GM21367 (cell line): ENCODE data around the gene FAAP20.
"Not testable (repeated sequence)": the region's sequence is repeated elsewhere in the genome, so short reads cannot be mapped to it uniquely, and the experiment has no call there.

Experiments
- ATAC-seq: cut with Tn5 transposase; IDR thresholded peaks from one replicate; pipeline ENCODE4 v1.9.1; 2021; ENCODE audit not compliant: unreplicated experiment

The FAAP20 gene

GRCh38 chr1:2163205-2163604, 31.4 kb downstream of the FAAP20 start:
- no peak for ATAC-seq

DNA sequence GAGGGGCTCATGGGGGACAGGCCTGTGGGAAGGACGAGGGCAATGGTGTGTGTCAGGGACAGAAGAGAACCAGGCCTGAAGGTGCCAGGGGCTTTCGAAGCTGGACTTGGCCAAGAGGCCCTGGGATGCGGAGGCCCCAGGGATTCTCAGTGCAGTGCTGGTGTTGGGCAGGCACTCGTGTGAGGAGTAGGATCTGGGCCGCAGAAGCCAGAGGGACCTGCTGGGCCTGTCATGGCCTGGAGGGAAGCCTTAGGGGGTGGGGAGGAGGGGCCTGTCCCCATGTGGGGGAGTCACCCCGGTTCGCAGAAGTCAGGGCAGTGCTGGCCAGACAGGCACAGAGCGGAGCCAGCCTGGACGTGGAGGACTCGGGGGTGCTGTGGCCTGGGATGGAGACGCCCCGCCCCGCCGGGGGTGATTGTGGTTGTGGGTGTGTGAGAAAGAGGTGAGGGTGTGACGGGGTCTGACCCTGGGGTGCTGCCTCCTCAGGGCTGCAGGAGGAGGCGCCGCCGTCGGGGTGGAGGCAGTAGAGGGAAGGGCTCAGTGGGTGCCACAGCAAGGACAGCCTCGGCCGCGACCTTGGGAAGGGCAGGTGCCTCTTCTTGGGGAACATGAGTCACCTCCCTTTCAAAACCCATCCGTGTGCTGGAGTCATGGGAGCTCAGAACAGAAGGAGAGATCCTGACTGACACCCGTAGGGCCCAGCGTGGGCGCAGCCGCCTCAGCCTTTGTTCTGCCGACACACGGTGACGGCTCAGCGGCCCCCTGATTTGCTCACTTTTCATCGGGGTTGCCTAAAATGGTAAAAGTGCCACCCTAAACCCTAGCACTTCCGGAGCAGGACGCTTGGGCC, 33.9 kb downstream of the FAAP20 start:
- no peak for ATAC-seq

DNA sequence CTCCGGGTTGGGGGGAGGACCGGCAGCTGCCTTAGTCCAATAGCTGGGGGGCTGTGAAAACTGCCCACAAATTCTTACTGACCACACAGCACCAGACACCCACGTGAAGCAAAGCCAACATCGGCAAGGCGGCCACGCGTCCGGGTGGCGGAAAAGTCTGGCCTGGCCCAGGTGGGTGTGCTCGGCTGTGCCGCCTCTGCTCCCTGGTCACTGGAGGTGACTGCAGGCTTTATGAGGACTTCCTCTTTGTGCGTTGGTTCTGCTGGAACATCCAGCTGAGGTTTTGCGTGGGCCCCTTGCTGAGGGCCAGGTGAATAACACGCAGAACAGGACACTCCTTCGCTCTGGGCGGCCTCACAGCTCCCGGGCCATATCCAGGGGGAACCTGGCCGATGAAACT, 35.4 kb downstream of the FAAP20 start:
- no peak for ATAC-seq

DNA sequence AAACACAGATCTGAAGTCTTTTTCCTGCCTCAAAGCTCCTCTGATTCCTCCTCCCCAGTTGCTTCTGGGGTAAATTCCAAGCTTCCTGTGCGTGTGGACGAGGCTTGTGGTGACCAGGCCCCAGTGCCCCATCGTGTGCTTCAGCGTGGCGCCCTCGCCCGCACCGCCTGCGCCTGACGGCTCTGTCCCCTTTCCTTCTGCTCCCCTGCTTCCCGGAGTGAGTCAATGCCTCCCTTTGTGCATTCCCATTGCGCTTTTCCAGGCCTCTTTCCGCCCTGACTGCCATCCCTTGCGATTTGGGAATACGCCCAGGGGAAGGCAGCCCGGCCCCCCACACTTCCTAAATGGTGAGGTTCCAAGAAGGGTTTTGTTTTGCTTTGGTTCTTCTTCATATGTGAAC, 36.3 kb downstream of the FAAP20 start:
- no peak for ATAC-seq

GRCh38 chr1:2157856-2158255, 36.7 kb downstream of the FAAP20 start:
- no peak for ATAC-seq

DNA sequence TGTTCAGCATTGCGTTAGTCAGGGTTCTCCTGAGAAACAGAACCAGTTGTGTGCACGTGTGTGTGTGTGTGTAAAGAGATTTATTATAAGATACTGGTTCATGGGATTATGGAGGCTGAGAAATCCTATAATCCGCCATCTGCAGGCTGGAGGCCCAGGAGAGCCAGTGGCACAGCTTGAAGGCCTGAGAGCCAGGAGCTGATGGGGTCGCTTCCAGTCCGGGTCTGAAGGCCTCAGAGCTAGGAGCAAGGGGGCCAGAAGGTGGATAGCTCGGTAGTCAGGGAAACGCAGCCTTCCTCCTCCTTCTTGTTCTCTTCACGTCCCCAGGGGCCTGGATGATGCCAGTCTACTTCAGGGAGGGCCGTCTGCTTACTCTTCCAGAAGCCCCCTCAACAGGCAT, 37.7 kb downstream of the FAAP20 start:
- no peak for ATAC-seq

DNA sequence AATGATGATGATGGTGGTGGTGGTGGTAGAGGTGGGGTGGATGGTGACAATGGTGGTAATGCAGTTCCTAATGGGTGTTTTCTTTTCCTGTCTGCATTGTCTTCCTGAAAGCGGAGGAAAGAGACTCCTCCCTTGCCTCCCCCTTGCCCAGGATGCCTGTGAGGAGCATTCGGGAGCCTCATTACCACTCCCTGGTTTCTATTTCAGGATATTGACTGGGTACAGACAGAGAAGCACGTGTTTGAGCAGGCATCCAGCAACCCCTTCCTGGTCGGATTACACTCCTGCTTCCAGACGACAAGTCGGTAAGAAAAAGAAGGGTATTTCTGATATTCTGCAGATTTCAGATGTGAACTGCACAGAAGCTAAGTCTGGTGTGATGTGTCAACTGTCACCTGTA, 38.8 kb downstream of the FAAP20 start:
- no peak for ATAC-seq

DNA sequence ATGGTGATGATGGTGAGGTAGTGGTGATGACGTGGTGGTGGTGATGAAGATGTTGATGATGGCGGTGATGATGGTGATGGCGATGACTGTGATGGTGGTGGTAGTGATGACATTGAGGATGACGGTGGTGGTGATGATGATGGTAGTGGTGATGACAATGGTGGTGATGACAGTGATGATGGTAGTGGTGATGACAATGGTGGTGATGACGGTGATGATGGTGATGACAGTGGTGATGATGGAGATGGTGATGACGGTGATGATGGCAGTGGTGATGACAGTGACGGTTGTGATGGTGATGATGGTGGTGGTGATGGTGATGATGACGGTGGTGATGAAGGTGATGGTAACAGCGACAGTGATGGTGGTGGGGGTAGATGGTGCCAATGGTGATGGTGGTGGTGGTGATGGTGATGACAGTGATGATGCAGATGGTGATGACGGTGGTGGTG, 39.4 kb downstream of the FAAP20 start:
- no peak for ATAC-seq

- no peak for ATAC-seq
Observed at GRCh38 chr1:2154022-2154421, 40.5 kb downstream of the FAAP20 start.

GRCh38 chr1:2152954-2153353, 41.6 kb downstream of the FAAP20 start:
- no peak for ATAC-seq

DNA sequence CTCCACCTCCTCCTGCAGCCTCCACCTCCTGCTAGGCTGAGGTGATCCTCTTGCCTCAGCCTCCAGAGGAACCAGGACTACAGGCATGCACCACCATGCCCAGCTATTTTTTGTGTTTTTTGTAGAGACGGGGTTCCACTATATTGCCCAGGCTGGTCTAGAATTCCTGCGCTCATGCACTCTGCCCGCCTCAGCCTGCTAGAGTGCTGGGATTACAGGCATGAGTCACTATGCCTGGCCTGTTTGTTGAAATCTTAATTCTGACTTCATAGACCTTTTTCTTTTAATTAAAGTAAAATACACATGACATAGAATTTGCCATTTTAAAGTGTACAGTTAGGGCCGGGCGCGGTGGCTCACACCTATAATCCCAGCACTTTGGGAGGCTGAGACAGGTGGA, 42.7 kb downstream of the FAAP20 start:
- ATAC-seq: no peak

DNA sequence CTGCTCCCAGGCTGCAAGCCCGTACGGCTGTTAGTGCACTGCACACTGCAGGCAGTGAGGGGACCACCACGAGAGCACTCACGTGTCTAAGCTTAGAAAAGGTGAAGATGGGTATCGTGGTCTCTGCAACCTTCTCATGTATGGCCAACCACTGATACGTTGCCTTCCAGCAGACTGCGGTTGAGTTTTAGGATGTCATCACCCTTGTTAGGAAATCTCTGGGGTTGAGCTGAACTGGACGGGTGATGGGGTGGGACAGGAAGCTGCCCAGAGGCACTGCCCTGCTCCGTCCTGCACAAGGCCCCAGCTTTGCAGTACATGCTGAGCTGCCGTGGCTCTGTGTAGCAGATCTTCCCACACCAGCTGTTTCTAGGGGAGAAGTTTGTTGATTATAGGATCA, 43.3 kb downstream of the FAAP20 start:
- ATAC-seq: no peak

GRCh38 chr1:2150801-2151200, 43.8 kb downstream of the FAAP20 start:
- no peak for ATAC-seq

DNA sequence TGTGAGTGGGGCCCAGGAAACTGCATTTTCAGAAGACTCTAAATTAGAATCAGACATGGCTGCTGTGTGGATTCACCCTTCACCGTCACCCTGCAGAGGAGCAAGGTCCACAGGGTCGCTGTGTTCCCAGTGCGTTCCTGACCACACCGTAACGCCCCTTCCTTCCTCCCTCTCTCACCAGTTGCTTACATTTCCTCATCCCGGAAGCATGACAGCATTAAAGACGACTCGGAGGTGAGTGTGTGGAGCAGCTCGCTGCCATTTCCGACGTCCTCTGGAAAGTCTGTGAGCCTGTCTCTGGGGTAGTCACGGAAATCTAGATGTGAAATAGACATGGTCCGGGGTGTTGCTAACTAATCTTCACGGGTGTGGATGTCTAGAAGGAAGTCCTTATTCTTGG, 45.9 kb downstream of the FAAP20 start:
- ATAC-seq: no peak

DNA sequence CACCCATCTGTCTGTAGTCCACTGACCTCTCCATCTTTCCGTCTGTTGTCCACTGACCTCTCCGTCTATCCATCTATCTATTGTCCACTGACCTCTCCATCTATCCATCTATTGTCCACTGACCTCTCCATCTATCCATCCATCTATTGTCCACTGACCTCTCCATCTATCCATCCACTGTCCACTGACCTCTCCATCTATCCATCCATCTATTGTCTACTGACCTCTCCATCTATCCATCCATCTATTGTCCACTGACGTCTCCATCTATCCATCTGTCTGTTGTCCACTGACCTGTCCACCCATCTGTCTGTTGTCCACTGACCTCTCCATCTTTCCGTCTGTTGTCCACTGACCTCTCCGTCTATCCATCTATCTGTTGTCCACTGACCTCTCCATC, 46.7 kb downstream of the FAAP20 start:
- ATAC-seq: not testable (repeated sequence)

DNA sequence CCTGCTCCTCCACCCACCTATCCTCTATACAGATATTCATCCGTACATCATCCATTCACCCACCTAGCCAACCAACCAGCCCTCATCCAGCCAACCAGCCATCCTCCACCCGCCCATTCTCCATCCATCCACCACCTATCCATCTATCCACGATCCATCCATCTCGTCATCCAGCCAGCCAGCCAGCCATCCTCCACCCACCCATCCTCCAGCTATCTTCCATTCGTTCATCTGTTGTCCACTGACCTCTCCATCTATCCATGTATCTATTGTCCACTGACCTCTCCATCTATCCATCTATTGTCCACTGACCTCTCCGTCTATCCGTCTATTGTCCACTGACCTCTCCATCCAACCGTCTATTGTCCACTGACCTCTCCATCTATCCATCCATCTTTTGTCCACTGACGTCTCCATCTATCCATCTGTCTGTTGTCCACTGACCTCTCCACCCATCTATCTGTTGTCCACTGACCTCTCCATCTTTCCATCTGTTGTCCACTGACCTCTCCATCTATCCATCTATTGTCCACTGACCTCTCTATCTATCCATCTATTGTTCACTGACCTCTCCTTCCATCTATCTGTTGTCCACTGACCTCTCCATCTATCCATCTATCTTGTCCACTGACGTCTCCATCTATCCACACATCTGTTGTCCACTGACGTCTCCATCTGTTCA, 47.6 kb downstream of the FAAP20 start:
- no peak for ATAC-seq

DNA sequence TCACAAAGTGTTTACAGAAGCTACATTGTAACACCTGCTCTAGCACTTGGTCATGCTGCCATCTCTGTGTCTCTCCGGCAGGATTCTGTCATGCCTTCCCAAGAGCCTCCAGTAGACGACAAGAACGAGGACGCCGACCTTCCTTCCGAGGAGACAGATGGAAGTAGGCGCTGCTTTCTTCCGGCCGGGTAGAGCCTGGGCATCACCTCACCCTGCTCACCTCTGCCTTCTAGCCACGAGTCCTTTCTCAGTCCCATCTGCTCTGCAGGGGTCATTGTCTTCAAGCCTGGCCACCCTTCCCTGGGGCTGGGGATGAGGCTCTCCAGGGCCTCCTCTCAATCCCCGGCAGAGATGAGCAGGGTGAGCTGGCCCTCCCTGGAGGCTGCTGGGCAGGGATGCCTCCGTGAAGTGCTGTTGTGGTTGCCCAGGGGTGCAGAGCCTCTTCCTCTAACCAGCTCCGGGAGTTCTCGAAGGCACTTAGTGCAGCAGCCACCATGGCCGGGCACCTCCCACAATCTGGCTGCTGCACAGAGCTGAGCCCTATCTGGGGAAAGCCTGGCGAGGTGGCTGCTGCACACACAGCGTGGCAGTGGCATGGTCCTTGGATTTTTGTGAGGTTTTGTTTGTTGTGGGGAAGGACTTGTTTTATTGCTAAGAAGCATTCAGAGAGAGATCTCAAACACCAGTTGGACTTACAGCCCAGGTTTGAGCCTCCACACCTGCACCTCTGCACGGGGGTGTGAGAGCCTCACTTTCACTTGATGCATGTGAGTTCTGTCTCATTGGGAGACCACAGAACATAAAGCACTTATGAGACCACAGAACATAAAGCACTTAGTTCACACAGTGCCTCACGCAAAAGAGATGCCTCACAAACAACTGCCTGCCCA, 48.4 kb downstream of the FAAP20 start:
- ATAC-seq: no peak

- no peak for ATAC-seq
Observed at GRCh38 chr1:2144501-2145090, 50.0 kb downstream of the FAAP20 start.

DNA sequence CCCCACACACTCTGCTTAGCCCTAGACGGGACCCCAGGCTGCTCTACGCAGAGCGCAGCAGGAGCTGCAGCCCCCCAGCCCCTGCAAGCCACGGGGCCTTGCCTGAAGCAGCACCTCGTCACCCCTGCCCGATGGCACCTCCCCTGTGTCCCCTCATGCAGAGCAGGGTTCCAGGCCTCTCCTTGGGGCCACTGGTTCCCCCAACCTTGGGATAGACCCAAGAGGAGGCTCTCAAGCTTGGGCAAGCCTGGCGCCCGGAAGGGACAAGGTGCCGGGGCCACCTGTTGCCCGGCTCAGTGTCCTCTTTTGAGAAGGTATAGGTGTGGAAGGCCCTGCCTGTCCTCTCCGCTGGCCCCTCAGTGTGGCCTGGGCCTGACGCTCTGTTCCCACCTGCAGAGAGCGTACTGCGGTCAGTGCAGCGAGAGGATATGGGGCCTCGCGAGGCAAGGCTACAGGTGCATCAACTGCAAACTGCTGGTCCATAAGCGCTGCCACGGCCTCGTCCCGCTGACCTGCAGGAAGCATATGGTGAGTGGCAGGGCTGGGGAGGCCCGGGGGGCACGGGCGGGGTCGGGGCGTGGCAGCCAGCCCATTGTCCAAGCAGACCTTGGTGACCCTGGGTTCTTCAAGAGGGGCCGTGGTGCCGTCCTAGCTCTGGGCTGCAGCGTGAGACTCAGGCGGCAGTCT, 50.6 kb downstream of the FAAP20 start:
- no peak for ATAC-seq

DNA sequence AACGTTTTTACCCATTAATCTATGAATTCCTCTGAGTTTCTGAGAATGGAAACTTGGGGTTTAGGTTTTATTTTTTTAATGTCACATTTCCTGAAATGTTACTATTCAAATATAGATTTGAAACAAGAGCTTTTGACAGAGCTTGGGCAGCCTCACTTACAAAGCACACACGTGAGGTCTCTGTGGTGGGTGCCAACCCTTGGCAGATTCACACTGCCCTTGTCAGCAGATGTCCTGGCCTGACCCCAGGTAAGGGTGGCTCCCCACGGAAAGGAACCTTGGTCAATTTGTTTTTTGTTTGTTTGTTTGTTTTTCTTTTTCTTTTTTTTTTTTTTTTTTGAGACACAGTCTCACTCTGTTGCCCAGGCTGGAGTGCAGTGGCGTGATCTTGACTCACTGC, 53.5 kb downstream of the FAAP20 start:
- no peak for ATAC-seq
